ENCODE results near the gene ANKS1B.

The ANKS1B gene

DNA sequence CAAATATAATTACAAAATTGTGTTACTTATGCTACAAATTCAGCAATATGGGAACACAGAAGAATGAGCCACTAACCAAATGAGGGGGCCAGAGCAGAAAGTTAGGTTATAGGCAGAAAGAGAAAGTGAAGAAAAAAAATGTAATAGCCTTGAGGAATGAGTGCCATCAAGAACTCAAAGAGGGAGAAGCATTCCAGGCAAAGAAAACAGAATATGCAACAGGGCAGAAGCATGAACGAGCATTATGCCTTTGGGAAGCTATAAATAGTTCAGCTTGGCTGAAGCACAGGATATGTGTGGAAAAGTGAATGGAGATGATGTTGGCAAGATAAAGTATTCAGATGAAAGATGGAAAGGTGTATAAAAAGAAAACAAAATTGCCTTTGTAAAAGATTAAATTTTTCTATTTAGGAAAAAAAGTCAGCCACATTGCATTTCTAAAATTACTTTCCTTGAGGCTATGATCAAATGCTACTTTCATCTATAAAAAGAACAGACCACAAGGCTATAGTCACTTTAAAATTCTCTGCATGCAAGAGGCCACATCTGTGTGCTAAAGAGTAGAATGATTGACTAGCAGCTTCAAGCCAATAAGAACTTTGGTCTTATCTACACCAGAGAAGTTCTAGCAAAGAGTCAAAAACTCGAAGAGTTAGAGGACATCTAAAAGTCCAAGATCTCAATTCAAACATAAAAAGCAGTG lies 530.7 kb downstream of the ANKS1B start:
- DNase-seq (ENCODE audit: low spot score): peak; percentile 12

DNA sequence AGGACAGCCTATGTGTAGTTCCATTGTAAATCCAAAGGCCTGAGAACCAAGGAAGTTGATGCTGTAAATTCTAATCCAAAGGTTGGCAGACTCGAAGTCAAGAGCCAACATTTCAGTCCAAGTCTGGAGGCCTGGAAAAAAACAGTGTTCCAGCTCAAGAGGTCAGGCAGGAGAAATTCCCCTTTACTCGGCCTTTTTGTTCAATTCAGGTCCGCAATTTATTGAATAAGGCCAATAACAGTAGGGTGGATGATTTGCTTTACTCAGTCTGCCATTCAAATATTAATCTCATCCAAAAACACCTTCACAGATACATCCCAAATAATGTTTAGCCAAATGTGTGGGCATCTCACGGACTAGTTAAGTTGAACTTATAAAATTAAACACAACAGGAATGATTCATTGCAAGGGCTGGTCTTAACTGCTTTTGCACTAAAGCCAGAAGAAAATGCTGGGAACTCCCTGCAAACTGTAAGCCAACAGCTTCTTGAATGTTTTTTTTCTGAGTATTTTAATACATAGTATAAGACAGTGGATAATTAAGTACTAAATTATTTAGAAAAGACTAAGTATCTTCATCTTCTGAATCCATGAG lies 534.6 kb downstream of the ANKS1B start:
- DNase-seq (ENCODE audit: low spot score): no peak

DNA sequence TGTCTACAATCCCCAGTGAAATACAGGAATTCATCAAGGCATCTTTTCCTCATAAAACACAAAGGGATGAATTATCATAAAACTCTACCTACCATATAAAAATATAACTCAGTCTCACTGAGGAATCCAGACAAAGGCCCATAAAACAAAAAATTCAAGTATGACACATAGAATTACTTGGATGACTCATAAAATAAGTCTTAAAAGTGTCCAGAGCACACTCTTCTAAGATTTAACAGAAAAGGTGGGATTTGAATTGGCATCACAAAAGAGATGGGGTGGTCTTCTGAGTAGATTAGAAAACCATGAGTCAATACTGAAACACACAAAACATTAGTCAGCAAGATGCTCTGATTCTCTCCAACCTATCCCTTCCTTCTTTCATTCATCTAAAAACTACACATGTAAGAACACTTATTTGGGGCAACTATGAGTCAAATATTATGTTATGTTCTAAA lies 539.8 kb downstream of the ANKS1B start:
- no peak for DNase-seq (ENCODE audit: low spot score)

DNA sequence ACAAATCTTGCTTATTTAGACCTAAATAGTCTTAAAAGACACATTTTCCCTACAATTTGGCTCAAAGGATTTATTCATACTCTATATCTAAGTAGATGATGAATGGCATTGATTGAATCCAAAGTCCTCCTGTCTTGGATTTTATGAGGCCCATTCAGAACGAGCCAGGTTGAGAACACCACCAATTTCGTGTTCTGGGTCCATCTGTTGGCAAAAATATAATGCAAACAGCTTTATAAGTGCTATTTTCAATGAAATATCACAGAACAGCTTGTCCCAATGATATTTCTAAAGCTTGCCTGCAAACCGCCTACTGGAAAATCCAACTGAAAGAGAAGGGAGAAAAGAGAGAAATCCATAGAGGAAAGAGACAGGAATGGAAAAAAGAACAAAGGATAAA lies 542.0 kb downstream of the ANKS1B start:
- DNase-seq (ENCODE audit: low spot score): no peak

DNA sequence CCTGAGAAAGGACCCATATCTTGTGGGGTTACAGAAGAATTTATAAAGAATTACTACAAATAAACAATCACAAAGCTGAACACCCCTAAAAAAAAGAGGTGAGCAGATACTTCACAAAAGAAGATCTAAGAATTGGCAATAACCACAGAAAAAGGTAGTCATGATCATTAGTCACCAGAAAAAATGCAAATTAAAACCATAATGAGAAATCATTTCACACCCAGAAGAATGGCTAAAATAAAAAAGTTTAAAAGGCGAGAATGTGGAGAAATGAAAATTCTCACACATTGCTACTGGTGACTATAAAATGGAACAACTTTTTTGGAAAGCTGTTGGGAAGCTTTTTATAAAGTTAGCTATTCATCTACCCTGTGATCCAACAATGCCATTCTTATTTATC lies 545.3 kb downstream of the ANKS1B start:
- DNase-seq (ENCODE audit: low spot score): no peak

DNA sequence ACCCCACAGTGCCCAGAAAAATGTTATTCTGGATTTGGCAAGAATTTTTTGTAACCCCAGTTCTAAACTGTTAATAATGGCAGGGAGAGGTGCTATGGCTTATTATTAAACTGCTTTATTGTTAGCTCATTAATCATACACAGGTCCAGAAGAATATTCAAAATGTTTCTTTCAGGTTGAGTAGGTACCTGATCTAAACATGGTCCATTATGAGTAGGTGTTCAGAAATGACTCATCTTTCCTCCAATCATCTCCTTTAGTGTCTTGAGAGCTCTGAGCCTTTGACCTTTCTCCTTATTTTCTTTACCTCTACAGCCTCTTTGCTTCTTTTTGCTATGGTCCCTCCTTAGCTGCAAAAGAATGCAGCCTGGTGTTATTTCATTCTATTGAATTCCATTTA lies 548.2 kb downstream of the ANKS1B start:
- no peak for DNase-seq (ENCODE audit: low spot score)

DNA sequence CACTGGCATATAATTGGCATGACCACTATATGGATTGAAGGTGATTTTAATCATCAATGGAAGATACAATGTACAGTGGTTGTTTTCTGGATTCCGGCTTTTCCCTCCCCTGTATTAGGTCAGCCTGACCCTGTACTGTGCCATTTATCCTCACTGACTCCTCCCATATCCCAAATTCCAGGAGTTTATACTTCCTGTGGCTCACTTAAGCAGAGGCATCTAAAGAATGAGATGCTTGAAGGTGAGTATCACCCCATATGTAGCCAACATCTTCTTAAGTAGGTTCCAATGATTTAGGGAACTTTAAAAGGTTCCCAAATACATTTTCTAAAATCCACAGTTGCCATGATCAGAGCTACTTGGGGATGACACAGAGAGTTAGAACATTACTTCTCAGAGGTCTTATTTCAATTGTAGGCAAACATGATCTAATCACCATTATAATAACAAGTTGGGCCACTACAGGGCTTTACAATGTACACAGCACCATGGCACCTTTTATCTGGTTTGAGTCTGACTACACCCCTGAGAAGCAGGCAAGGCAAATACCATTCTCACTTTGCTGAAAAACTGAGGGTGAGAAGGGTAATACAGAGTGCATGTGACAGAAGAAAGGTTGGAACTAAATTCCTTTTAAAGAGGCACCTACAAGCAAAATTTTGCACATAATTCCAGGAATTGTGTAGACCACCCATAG lies 549.5 kb downstream of the ANKS1B start:
- no peak for DNase-seq (ENCODE audit: low spot score)

DNA sequence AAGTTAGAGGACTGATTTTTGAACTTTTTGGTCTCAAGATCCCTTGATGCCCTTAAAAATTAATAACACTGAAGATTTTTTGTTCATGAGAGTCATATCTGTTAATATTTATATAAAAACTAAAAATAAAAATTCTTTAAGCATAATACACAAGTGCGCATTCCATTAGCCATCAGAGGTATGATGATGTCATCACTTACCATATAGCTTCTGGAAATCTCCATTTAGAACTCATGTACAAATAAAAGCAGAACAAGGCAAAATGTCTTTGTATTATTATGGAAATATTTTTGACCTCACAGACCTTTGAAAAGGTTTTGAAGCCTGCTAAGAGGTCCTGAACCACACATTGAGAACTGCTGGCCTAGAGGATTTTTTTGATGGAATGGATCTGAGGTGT lies 551.6 kb downstream of the ANKS1B start:
- no peak for DNase-seq (ENCODE audit: low spot score)

DNA sequence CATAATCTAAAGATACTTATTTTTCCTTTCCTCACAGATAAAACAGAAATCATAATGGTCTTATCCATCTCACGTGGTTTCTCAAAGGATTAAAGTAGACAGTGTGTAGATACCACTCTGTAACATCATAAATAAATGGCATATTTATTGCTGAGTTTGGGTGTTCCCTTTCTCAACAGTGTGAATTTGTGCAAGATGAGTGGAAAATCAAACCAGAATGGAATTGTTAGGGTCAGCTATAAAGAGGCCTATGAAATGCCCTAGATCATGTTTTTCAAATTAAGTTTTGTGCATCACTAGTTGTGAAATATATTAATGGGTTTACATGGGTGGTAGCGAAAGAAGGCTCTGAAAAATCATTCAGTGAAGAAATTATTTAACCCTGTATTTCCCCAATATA lies 553.5 kb downstream of the ANKS1B start:
- DNase-seq (ENCODE audit: low spot score): no peak

DNA sequence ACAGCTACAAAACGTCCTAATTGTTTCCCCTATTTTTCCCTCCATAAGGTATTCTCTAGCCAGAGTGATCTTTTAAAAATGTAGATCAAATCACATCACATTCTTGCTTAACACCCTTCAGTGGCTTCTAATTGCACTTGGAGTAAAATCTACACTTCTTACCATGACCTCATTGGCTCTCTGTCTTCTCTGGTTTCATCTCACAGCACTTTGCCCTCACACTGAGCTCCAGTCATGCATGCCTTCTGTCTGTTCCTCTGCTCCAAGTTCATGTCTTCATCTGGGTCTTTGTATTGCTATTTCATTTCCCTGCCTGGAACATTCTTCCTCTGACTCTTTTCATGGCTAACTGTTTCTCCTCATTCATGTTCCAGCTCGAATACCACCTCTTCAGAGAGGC lies 557.6 kb downstream of the ANKS1B start:
- peak; percentile 11 for DNase-seq (ENCODE audit: low spot score)

DNA sequence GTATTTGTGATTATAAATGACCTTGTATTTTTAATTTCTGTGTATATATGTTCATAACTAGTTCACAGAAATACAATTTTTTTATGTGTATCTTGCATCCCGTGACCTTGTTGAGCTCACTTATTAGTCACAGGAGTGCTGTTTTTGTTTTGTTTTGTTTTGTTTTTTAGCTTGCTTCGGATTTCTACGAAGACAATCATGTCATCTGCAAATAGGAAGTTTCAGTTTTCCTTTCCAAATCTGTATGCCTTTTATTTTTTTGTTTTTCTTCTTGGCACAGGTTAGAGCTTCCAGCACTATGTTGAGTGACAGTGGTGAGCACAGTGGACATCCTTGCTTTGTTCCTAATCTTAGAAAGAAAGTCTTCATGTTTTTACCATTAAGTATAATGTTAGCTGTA lies 566.4 kb downstream of the ANKS1B start:
- DNase-seq (ENCODE audit: low spot score): no peak

DNA sequence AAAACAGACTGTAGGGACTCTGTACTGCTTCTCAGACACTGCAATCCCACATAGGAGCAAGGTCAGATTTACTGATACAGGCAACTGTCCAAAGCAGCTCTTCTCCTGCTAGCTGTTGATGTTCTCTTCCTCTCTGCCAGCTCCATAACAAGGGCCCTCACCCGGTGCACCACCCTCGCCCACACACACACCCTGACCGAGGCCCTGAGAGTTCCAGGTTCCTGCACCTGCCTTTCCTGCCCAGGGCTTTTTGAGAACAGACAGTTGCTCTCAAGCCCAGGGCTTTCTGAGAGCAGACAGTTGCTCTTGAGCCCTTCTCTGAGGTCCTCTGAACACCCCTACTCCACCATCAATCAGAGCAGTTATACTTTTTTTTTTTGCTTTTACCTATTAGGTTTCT lies 571.0 kb downstream of the ANKS1B start:
- no peak for DNase-seq (ENCODE audit: low spot score)

DNA sequence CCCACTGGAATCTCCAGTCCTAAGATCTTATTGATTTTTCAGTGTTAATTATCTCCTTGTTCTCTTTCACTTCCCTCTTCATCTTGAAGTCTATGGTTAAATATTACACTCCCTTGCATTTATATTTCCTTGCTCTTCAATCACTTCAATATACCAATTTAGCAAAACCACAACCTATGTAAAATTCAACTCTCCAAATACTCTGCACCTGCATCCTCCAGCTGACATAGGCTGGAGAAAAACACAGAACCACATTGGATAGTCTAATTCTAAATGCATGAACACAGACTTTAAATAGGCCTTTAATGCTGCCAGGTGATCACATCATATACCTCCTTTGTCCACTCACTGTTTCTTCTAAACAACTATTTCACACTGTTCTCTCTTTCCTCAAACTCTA lies 591.0 kb downstream of the ANKS1B start:
- peak; percentile 86 for DNase-seq (ENCODE audit: low spot score)

DNA sequence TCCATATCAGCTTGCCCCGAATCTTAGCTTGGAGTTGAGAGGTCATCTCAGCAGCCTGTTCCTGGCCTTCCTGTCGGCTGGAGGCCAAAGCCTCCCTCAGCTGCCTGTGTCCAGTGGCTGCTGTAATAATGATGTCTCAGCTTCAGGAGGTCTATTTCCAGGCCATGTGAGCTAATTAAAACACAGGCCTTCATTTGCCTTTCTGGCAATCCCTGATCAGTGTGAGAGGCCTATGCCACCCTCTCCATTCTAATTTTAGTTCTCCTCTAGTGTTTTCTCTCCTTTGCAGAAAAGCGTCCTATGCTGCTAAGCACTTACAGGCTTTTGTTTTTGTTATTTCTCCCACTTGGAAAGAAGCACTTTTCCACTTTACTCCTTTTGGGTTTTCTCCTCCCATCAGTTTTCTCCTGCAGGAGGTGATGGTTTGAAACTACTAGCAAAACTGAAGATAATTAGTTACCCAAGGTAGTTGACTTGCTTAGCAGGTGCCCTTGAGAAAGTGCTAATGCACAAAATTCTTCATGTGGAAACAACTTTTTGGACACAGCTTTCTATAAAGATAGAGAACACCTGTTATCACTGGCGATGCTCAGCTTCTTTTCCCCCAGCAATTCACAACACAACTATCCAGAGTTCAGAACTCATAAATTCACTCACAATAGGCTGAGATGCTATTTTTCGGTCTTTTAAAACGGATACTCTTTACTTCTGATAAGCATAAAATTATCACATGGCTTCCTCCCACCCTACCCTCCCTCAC lies 592.5 kb downstream of the ANKS1B start:
- peak; percentile 72 for DNase-seq (ENCODE audit: low spot score)

DNA sequence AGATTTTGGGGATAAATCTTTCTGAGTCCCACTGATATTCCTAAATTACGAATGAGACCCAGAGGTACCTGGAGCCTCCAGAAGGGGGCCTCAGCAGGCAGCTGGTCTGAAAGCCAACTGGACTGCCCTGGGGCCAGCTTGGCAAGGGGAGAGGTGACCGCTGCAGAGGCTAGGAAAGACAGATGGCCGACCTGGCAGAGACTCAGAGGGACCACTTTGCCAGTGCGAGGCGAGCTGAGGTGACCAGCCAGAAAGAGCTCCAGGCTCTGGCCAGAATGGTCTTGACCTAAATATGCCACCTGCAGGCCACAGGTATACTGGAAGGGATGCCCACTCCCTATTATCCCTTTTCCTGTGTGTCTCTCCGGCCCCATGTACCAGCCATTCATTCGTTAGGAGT lies 594.0 kb downstream of the ANKS1B start:
- peak; percentile 17 for DNase-seq (ENCODE audit: low spot score)

DNA sequence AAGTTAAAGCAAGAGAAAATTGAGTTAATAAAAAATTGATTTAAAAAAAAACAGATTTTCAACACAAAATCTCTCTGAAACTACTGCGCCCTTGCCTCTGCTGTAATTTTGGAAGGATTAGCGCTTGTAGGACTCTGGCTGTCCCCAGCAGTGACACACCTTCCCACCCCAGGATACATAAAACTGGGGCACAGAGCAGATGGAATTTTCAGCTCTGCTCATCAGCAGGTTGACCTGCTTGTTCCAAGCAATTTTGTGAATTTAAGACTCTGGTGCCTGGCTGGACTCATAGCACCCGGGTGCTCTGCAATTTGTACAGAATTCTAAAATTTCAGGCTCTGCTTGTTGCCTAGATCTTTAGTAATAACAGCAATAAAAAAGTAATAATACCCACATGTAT lies 595.0 kb downstream of the ANKS1B start:
- no peak for DNase-seq (ENCODE audit: low spot score)

DNA sequence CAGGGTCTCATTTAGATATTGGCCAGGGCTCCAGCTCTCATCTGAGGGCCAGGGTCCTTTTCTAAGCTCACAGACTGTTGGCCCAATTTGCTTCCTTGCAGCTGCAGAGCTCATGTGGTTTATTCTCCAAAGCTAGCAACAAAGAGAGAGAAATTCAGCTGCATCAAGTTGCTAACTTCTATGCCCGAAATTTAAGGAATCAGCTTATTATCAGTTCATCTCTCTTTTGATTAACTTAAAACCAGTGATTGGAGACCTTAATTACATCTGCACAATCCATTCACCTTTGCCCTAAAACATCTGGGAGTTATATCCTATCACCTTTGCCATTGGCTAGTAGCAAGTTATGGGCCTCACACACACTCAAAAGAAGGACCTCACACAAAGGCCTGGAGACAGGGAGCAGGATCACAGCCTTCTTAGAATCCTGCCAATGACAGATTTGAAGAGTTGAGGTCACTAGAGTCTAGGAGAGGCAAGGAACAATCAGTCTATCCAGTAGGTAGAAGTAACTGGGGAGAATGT lies 596.0 kb downstream of the ANKS1B start:
- DNase-seq (ENCODE audit: low spot score): no peak

DNA sequence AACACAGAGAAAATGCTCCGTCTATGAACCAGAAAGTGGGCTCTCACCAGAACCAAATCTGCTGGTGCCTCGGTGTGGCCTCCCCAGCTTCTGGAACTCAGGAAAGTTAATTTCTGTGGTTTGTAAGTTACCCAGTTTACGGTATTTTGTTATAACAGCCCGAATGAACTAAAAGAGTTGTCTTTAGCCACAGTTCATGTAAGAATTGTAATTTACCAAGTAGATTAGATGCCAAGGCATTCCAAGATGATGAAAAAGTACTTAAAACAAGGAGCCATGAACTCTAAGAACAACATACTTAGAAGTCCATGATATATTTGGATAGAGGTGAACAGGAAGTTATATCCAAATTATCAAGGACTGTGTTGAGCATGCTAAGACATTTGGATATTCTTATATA lies 597.1 kb downstream of the ANKS1B start:
- no peak for DNase-seq (ENCODE audit: low spot score)

DNA sequence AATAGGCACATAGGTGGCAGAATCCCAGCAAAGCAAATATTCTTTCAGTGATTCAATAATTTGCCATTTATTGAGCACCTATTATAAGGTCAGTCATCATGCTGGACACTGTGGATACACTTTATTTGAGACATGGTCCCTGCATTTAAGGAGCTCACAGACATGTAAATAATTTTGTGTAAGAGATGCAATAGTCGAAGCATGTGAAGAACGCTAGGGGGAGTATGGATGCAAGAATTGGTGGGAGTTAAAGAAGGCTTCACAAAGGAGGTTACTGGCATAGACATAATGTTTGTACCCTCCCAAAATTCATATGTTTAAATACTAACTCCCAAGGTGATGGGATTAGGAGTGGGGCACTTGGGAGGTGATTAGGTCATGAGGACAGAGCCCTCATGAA lies 597.8 kb downstream of the ANKS1B start:
- DNase-seq (ENCODE audit: low spot score): peak; percentile 82

DNA sequence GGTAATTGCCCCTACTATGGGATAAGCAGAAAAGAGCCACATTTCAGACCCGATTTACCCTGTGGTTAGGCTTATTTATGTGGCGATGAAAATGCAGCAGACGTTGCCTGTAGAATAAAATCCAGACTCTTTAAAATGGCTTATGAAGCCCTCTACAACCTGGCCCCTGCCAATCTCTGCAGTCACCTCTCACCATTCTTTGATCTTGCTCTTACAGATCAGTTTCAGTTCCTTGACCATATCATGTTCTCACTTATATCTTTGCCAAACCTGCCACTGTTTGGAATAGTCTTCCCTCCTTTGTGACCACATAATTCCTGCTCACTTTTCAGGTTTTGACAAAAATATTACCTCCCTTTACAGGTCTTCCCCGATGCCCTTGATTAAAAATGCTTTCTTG lies 601.5 kb downstream of the ANKS1B start:
- DNase-seq (ENCODE audit: low spot score): no peak

DNA sequence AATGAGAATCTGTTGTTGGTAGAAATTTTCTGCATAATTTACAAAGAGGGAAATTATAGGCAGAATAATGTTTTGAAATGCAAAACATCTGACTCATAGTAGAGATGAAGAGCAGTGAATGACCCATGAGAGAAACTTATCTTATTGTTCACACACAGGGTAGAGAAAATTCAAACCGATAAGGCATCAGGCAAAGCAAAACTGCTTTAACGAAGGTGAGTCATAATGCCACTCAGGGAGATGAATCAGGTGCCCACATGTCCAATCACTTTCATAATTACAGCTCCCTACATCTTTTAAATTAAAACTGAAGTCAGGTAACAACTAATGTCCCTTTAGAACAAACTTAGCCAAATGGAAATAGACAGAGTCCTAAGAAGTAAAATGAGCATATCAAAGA lies 602.7 kb downstream of the ANKS1B start:
- no peak for DNase-seq (ENCODE audit: low spot score)

DNA sequence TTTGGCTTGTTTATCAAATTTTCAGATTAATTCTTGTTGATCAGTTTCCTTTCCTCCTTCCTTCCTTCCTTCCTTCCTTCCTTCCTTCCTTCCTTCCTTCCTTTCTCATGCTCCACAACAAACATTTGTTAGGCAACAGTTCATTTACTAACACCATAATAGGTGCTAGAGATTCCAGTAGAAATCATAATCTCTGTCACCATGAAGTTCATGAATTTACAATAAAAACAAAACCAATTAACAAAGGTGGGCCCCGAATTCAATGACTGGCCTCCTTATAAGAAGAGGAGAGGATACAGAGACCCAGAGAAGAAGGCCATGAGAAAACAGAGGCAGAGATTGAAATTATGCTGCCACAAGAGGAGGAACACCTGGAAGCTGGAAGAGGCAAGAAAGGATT lies 604.0 kb downstream of the ANKS1B start:
- no peak for DNase-seq (ENCODE audit: low spot score)

DNA sequence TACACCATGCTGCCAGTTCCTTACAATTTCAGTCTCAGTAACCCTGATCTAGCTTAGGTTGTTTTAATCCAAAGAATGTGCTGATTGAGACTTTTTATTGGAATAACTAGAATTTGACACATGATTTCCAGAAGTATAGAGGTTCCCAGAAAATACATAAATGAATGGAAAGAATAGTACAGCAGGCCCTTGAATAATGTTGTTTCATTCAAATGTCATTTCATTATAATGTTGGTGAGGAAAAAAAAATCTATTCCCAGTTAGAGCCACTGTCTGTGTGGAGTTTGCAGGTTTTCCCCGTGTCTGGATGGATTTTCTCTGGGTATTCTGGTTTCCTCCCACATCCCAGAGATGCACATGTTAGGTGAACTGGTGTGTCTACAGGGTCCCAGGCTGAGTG lies 610.7 kb downstream of the ANKS1B start:
- DNase-seq (ENCODE audit: low spot score): no peak
